Smooth muscle cell (in vitro differentiated cells): ENCODE data around the gene FMN1. TPM values are rescaled to one million over a fixed set of nuclear protein-coding genes. Genes with fewer than 3 reads are reported as not detected.

ENCODE experiments used
- DNase-seq: peaks from one replicate; lab custom pipeline; 2025; ENCODE audit not compliant: unreplicated experiment; lab: John Stamatoyannopoulos, UW
- H2AFZ ChIP-seq: fragments of 200-600 bp; sonication (generic); 2 replicates; pipeline ENCODE4 v1.6.0; 2016; ENCODE audit warnings: antibody characterized with exemption, low read depth, mild to moderate bottlenecking
- H3F3A ChIP-seq: fragments of 200-600 bp; sonication (generic); 2 replicates; pipeline ENCODE4 v1.6.0; 2017; ENCODE audit warnings: antibody characterized with exemption, low read depth
- H3K27ac ChIP-seq: fragments of 200-600 bp; sonication (generic); 2 replicates; pipeline ENCODE4 v1.5.1; 2016; ENCODE audit warnings: low read depth, mild to moderate bottlenecking
- H3K27me3 ChIP-seq: fragments of 200-600 bp; sonication (generic); 2 replicates; pipeline ENCODE4 v1.6.1; 2016; ENCODE audit warnings: low read depth, mild to moderate bottlenecking
- H3K36me3 ChIP-seq: fragments of 200-600 bp; sonication (generic); 2 replicates; pipeline ENCODE4 v1.5.1; 2016; ENCODE audit warnings: low read depth
- H3K4me1 ChIP-seq: fragments of 200-600 bp; sonication (generic); 2 replicates; pipeline ENCODE4 v1.5.1; 2016; ENCODE audit warnings: low read depth
- H3K4me2 ChIP-seq: fragments of 200-600 bp; sonication (generic); 2 replicates; pipeline ENCODE4 v1.6.0; 2016; ENCODE audit warnings: mild to moderate bottlenecking
- H3K4me3 ChIP-seq: fragments of 200-600 bp; sonication (generic); 2 replicates; pipeline ENCODE4 v1.5.1; 2016; ENCODE audit warnings: mild to moderate bottlenecking
- H3K79me2 ChIP-seq: fragments of 200-600 bp; sonication (generic); 2 replicates; pipeline ENCODE4 v1.6.0; 2016; ENCODE audit warnings: low read depth, mild to moderate bottlenecking
- H3K9ac ChIP-seq: fragments of 200-600 bp; sonication (generic); 2 replicates; pipeline ENCODE4 v1.6.0; 2016; ENCODE audit warnings: low read depth
- H3K9me3 ChIP-seq: fragments of 200-600 bp; sonication (generic); replicated peaks from 2 replicates; pipeline ENCODE4 v1.5.1; 2016; ENCODE audit warnings: low read depth
- H4K20me1 ChIP-seq: fragments of 200-600 bp; sonication (generic); 2 replicates; pipeline ENCODE4 v1.6.0; 2016; ENCODE audit warnings: low read depth
- WGBS: methylation state at CpG from one replicate; pipeline ENCODE4 v1.1.7; 2016; ENCODE audit warnings: low lambda C conversion rate; 5-methylcytosine and 5-hydroxymethylcytosine counted together
- polyA plus RNA-seq: library from polyadenylated mRNA; unstranded; fragments of >200 nt; fragmentation: Nextera tagmentation; extraction: Ambion mirVana; gene quantifications from 2 replicates; pipeline ENCODE4 v1.2.1, GENCODE V29; 2016
- total RNA-seq: library from RNA; depleted of rRNA; stranded (reverse); fragments of >200 nt; gene quantifications from 2 replicates; pipeline ENCODE4 v1.2.3, GENCODE V29; 2014
- TF ChIP-seq, protein P1 (sequence below): fragments of 200-600 bp; sonication (generic); IDR thresholded peaks from 2 replicates; pipeline ENCODE4 v1.5.1; 2017; ENCODE audit warnings: borderline replicate concordance, mild to moderate bottlenecking, antibody characterized with exemption; ENCODE audit not compliant: insufficient read depth, poor library complexity, severe bottlenecking

Gene FMN1
- total and polyA plus RNA-seq, 2 experiments from 2014 or later = 0.08 to 4.0 TPM

DNA sequence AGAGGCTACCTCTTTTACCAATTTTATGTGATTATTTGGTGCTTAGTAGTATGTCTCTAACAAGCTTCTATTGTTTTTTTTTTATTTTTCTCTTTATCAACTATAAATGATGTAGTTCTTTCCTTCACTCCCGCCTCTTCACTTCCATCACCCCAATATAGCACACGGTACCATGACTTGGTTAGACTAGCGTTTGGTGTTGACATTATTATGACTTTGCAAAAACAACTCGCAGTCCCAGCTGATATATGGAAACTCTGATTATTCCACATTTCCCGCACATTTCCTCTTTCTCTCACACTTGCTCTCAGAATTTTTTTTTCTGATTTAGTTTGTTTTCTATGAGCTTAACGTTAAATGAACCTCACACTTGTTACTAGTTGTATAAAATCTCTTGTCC is 314.5 kb downstream of the FMN1 start:
- DNase-seq = no peak
- no peaks in the 10 kb centered on the region for H3K9me3 ChIP-seq
- H2AFZ ChIP-seq = no peak overlapping the region
- WGBS = 63% methylated on average over 6 of the region's 6 CpGs
- H3K9ac ChIP-seq = no peak overlapping the region
- no peak overlapping the region for H3K4me2 ChIP-seq
- H3K27ac ChIP-seq = no peak overlapping the region
- no peaks in the 10 kb centered on the region for H3K27me3 ChIP-seq
- H3K4me3 ChIP-seq = no peak overlapping the region
- H3K36me3 ChIP-seq = no peaks in the 10 kb centered on the region
- no peaks in the 10 kb centered on the region for H4K20me1 ChIP-seq
- no peaks in the 10 kb centered on the region for H3K4me1 ChIP-seq
- no peaks in the 10 kb centered on the region for H3K79me2 ChIP-seq
- H3F3A ChIP-seq = no peaks in the 10 kb centered on the region
- TF ChIP-seq, protein P1, sequence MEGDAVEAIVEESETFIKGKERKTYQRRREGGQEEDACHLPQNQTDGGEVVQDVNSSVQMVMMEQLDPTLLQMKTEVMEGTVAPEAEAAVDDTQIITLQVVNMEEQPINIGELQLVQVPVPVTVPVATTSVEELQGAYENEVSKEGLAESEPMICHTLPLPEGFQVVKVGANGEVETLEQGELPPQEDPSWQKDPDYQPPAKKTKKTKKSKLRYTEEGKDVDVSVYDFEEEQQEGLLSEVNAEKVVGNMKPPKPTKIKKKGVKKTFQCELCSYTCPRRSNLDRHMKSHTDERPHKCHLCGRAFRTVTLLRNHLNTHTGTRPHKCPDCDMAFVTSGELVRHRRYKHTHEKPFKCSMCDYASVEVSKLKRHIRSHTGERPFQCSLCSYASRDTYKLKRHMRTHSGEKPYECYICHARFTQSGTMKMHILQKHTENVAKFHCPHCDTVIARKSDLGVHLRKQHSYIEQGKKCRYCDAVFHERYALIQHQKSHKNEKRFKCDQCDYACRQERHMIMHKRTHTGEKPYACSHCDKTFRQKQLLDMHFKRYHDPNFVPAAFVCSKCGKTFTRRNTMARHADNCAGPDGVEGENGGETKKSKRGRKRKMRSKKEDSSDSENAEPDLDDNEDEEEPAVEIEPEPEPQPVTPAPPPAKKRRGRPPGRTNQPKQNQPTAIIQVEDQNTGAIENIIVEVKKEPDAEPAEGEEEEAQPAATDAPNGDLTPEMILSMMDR = no peak

DNA sequence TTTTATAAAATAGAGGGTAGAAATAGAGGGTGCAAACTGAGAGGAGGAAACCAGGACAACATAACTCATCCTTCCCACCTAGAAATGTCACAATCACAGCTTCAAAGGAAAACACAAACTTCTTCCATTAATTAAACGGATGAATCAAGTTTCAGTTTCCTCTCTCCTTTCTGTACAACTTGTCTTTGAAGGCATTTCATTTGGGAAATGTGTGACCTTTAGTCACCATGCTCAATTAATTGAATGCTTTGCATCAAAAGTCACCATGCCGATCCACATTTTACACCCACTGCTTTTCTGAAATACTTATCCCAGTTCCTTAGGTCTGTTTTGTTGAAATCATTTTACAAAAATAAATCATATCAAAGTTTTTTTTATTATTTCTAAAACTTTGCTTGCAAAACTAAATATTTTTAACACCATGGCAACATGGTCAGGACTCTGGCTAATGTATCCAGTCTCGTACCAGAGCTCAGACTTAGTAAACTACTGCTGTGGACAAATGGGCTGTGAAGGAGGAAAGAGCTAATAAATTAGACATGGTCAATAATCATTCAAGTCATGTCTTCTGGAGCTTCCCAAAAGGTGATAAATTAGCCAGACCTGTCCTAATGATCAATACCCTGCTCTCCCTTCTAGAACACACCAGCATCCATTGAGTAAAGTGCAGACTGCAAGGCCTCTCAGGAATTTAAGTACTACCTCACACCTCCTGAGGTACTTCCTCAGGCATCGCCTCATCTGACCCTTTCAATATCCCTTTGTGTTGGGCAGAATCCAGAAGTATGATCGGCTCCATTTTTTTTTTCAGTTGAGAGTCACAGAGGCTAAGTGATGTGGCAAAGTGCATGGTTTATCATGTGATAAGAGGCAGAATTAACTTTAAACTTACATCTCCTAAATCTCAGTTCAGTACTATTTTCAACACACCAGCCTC is 315.4 kb downstream of the FMN1 start:
- H3K4me3 ChIP-seq = no peak overlapping the region
- H4K20me1 ChIP-seq = no peaks in the 10 kb centered on the region
- H3K4me1 ChIP-seq = no peaks in the 10 kb centered on the region
- no peak overlapping the region for H2AFZ ChIP-seq
- TF ChIP-seq, protein P1 = no peak
- H3K9ac ChIP-seq = no peak overlapping the region
- no peaks in the 10 kb centered on the region for H3K9me3 ChIP-seq
- H3K36me3 ChIP-seq = no peaks in the 10 kb centered on the region
- H3K27ac ChIP-seq = no peak overlapping the region
- DNase-seq = no peak
- H3K79me2 ChIP-seq = no peaks in the 10 kb centered on the region
- no peak overlapping the region for H3K4me2 ChIP-seq
- H3K27me3 ChIP-seq = no peaks in the 10 kb centered on the region
- H3F3A ChIP-seq = no peaks in the 10 kb centered on the region
- 80% methylated on average over 5 of the region's 5 CpGs for WGBS

DNA sequence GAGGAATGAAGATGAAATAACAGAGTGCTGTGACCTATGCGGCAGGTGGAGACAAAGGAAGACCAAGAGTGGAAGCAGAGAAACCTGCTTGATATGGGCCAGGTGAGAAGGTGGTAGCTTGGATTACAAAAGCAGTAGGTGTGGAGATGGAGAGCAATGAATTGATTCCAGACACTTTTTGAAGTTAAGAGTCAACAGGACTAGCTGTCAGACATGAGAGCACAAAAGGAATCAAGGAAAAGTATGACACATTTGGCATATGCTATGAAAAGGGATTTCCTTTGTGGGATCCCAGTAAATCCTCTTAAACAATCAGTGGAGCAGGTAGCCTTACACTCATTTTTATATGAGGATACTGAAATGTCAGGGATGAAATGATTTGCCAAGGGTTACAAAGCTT is 316.2 kb downstream of the FMN1 start:
- Histone ChIP-seq H3F3A (no peaks in the 10 kb centered on the region), H3K9ac (no peak overlapping the region), H3K36me3 (no peaks in the 10 kb centered on the region), H3K9me3 (no peaks in the 10 kb centered on the region), H2AFZ (no peak overlapping the region), H3K4me3 (no peak overlapping the region), H3K79me2 (no peaks in the 10 kb centered on the region), H3K4me2 (no peak overlapping the region), H3K27me3 (no peaks in the 10 kb centered on the region), H3K27ac (no peak overlapping the region), H4K20me1 (no peaks in the 10 kb centered on the region), H3K4me1 (no peaks in the 10 kb centered on the region)
- WGBS = 100% methylated on average over 1 of the region's 1 CpG
- TF ChIP-seq, protein P1 = no peak
- no peak for DNase-seq
